Loucy (cell line): Measurements from ENCODE around the gene TRIM29.

Experiments used
- H2AFZ ChIP-seq: fragments of 200-600 bp; sonication (generic); 2 replicates; pipeline ENCODE4 v1.6.0; 2016; ENCODE audit warnings: antibody characterized with exemption, mild to moderate bottlenecking, low read length, moderate library complexity
- H3F3A ChIP-seq: fragments of 200-600 bp; 2 replicates; pipeline ENCODE4 v1.6.0; 2016; ENCODE audit warnings: antibody characterized with exemption, low read depth, mild to moderate bottlenecking
- H3K27me3 ChIP-seq: fragments of 200-600 bp; sonication (generic); 2 replicates; pipeline ENCODE4 v1.6.1; 2014; ENCODE audit warnings: low read length, mild to moderate bottlenecking; ENCODE audit not compliant: insufficient read depth, poor library complexity, severe bottlenecking
- H3K36me3 ChIP-seq: fragments of 200-600 bp; sonication (generic); 2 replicates; pipeline ENCODE4 v1.6.1; 2016; ENCODE audit warnings: low read length; ENCODE audit not compliant: insufficient read depth
- H3K4me1 ChIP-seq: fragments of 200-600 bp; sonication (generic); 2 replicates; pipeline ENCODE4 v1.5.1; 2014; ENCODE audit warnings: low read length, mild to moderate bottlenecking; ENCODE audit not compliant: insufficient read depth, poor library complexity, severe bottlenecking
- H3K4me2 ChIP-seq: fragments of 200-600 bp; sonication (generic); 2 replicates; pipeline ENCODE4 v1.6.0; 2014; ENCODE audit warnings: antibody characterized with exemption, low read length, low read depth, mild to moderate bottlenecking; ENCODE audit not compliant: poor library complexity, severe bottlenecking
- H3K4me3 ChIP-seq: fragments of 200-600 bp; sonication (generic); 2 replicates; pipeline ENCODE4 v1.5.1; 2014; ENCODE audit warnings: low read length, mild to moderate bottlenecking, mixed read lengths; ENCODE audit not compliant: poor library complexity, severe bottlenecking
- H3K79me2 ChIP-seq: fragments of 200-600 bp; sonication (generic); 2 replicates; pipeline ENCODE4 v1.6.1; 2014; ENCODE audit warnings: low read length; ENCODE audit not compliant: insufficient read depth
- H3K9ac ChIP-seq: fragments of 200-600 bp; sonication (generic); 2 replicates; pipeline ENCODE4 v1.6.0; 2014; ENCODE audit warnings: mild to moderate bottlenecking, low read depth, low read length, moderate library complexity; ENCODE audit not compliant: poor library complexity, severe bottlenecking
- H3K9me2 ChIP-seq: fragments of 200-600 bp; sonication (generic); replicated peaks from 2 replicates; pipeline ENCODE4 v1.6.1; 2016; ENCODE audit warnings: low read depth, low read length, mixed read lengths
- H3K9me3 ChIP-seq: fragments of 200-600 bp; sonication (generic); 2 replicates; pipeline ENCODE4 v1.6.1; 2014; ENCODE audit warnings: mild to moderate bottlenecking, antibody characterized with exemption, low read length, low read depth; ENCODE audit not compliant: insufficient read depth
- H4K20me1 ChIP-seq: fragments of 200-600 bp; sonication (generic); 2 replicates; pipeline ENCODE4 v1.6.0; 2014; ENCODE audit warnings: antibody characterized with exemption, low read length, mild to moderate bottlenecking; ENCODE audit not compliant: insufficient read depth, poor library complexity, severe bottlenecking
- CTCF ChIP-seq: fragments of 200-600 bp; sonication (generic); conservative IDR thresholded peaks from 2 replicates; pipeline ENCODE4 v1.5.1; 2014; ENCODE audit warnings: mild to moderate bottlenecking, antibody characterized with exemption, low read length
- EZH2phosphoT487 ChIP-seq: fragments of 200-600 bp; IDR thresholded peaks from 2 replicates; pipeline ENCODE4 v1.6.1; 2018; ENCODE audit warnings: antibody characterized with exemption, mild to moderate bottlenecking, moderate library complexity, borderline replicate concordance

The TRIM29 gene

GRCh38 chr11:120106354-120107150, 31.4 kb downstream of the TRIM29 start:
- Histone ChIP-seq H3K9me2 (no peaks in the 10 kb centered on the region), H3F3A (no peaks in the 10 kb centered on the region), H4K20me1 (no peaks in the 10 kb centered on the region), H3K4me3 (no peak overlapping the region), H3K9me3 (no peaks in the 10 kb centered on the region), H3K79me2 (no peaks in the 10 kb centered on the region), H2AFZ (no peak overlapping the region), H3K4me2 (no peak overlapping the region), H3K36me3 (no peaks in the 10 kb centered on the region), H3K27me3 (no peaks in the 10 kb centered on the region), H3K4me1 (no peaks in the 10 kb centered on the region), H3K9ac (no peak overlapping the region)
- TF ChIP-seq CTCF = no peak
- no peak for TF ChIP-seq EZH2phosphoT487

- Histone ChIP-seq H3K9ac (no peak overlapping the region), H4K20me1 (no peaks in the 10 kb centered on the region), H3K36me3 (no peaks in the 10 kb centered on the region), H3K79me2 (no peaks in the 10 kb centered on the region), H3K4me1 (no peaks in the 10 kb centered on the region), H3K9me2 (no peaks in the 10 kb centered on the region), H3K4me2 (no peak overlapping the region), H3K9me3 (no peaks in the 10 kb centered on the region), H3F3A (no peaks in the 10 kb centered on the region), H2AFZ (no peak overlapping the region), H3K27me3 (no peaks in the 10 kb centered on the region), H3K4me3 (no peak overlapping the region)
- TF ChIP-seq CTCF = no peak
- TF ChIP-seq EZH2phosphoT487 = no peak
These were observed 32.3 kb downstream of the TRIM29 start for GRCh38 chr11:120105576-120105975.

GRCh38 chr11:120104041-120104565, 33.8 kb downstream of the TRIM29 start:
- Histone ChIP-seq H3F3A (no peaks in the 10 kb centered on the region), H3K4me2 (no peak overlapping the region), H3K9me3 (no peaks in the 10 kb centered on the region), H2AFZ (no peak overlapping the region), H3K4me1 (no peaks in the 10 kb centered on the region), H3K9ac (no peak overlapping the region), H3K27me3 (no peaks in the 10 kb centered on the region), H3K36me3 (no peaks in the 10 kb centered on the region), H3K4me3 (no peak overlapping the region), H4K20me1 (no peaks in the 10 kb centered on the region), H3K79me2 (no peaks in the 10 kb centered on the region), H3K9me2 (no peaks in the 10 kb centered on the region)
- TF ChIP-seq CTCF = no peak
- no peak for TF ChIP-seq EZH2phosphoT487
